ENCODE results near the gene PHF23.
A peak's percentile ranks its signal among the peaks of the same experiment; 100 is the strongest.

The PHF23 gene

GRCh38 chr17:7239091-7240027, at the start of gene PHF23:
Gene PHF23, minus strand, starts transcription at chr17:7239457. Its CDS starts 178 bp downstream, at chr17:7239279.
- DNase-seq: peak; percentile 100

- DNase-seq: no peak
These were observed 46.4 kb upstream of the PHF23 start for GRCh38 chr17:7285679-7286078.

GRCh38 chr17:7284911-7285310, 45.7 kb upstream of the PHF23 start:
- DNase-seq: no peak

- DNase-seq: no peak
These were observed 44.4 kb upstream of the PHF23 start for GRCh38 chr17:7283471-7284216.

- DNase-seq: no peak
These were observed 43.6 kb upstream of the PHF23 start for GRCh38 chr17:7282752-7283321.

- peak; percentile 50 for DNase-seq
These were observed 42.9 kb upstream of the PHF23 start for GRCh38 chr17:7281953-7282751.

GRCh38 chr17:7281074-7281952, 42.1 kb upstream of the PHF23 start, which contains the start of gene SLC2A4:
Gene SLC2A4, plus strand, starts transcription at chr17:7281718. Its CDS starts 217 bp downstream, at chr17:7281935.
- peak; percentile 92 for DNase-seq

GRCh38 chr17:7280519-7281073, 41.3 kb upstream of the PHF23 start:
- peak; percentile 83 for DNase-seq

- DNase-seq: no peak
These were observed 40.2 kb upstream of the PHF23 start for GRCh38 chr17:7279448-7279847.

GRCh38 chr17:7266784-7267183, 27.5 kb upstream of the PHF23 start:
- DNase-seq: no peak

GRCh38 chr17:7263801-7264078, 24.5 kb upstream of the PHF23 start:
- DNase-seq: no peak

- no peak for DNase-seq
These were observed 23.9 kb upstream of the PHF23 start for GRCh38 chr17:7262935-7263800.

GRCh38 chr17:7262192-7262934, 23.1 kb upstream of the PHF23 start, which contains the start of gene CLDN7:
Gene CLDN7, minus strand, starts transcription at chr17:7262478. Its CDS starts 435 bp downstream, at chr17:7262043.
- peak; percentile 34 for DNase-seq

- DNase-seq: peak; percentile 34
These were observed 22.3 kb upstream of the PHF23 start for GRCh38 chr17:7261379-7262191.

GRCh38 chr17:7260651-7261378, 21.6 kb upstream of the PHF23 start:
- peak; percentile 30 for DNase-seq

- DNase-seq: no peak
These were observed 20.9 kb upstream of the PHF23 start for GRCh38 chr17:7260151-7260550.

GRCh38 chr17:7259555-7259889, 20.3 kb upstream of the PHF23 start:
- no peak for DNase-seq

All from left hindlimb (tissue), 1 donor.